ENCODE results near the gene ZNF664. TPM values are rescaled to one million over a fixed set of nuclear protein-coding genes. Genes with fewer than 3 reads are reported as not detected.

ZNF664 gene
- 10 to 100 TPM; 43.9 to 49.6 TPM for total RNA-seq

DNA sequence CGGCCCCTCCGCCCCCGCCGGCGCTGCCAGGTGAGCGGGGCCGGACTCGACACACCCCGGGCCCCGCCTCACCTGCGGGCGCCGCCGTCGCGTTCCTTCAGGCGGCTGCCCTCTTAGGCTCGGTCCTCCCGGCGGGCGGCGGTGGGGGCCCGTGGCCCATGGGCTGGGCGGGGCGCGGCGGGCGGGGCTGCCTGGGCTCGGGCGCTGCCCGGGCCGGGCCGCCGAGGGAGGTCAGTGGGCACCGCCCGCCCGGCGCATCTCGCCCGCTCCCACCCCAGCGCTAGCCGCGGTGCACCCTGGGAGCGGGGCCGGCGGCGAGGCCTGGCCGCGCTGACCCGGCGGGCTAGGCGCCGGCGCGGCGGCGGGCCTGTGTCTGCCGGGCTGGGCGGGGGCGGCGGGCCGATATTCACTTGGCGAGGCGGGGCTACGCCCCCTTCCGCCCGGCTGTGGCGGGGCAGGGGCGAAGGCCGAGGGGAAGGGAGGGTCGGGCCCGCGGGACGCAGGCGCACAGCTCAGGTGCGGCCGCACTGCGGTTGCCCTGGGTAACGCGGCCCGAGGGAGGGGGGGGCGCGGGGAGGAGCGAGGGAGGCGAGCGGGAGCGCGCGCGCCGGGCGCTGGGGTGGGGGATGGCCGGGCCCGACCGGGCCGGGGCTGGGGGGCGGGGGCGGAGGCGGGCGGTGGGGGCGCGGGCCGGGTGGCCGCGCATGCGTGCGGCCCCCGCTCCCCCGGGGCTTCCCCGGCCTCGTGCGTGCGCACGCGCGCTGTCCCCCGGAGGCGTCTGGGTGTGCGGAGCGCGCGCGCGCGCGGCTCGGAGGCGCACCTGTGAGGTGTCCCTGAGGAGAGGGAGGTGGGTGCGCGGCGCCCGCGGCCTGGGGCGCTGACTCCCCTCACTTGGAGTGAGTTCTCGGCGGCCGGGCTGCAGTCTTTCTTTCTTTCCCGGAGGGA is at the start of gene ZNF664, which contains the start of gene CCDC92:
ZNF664 (plus strand) TSS at position 759 of the 945 bp plus-strand sequence. CDS start 38,930 bp downstream, outside the sequence.
CCDC92 (minus strand) TSS at position 375 of the 945 bp plus-strand sequence. CDS start 28,526 bp downstream, outside the sequence.

Other genes starting within 250 kb of the ZNF664 start
- under 1 TPM in 1 of 2 experiments, not detected in 1; 0.05 TPM for gene DNAH10, start 210.9 kb upstream of the ZNF664 start, total RNA-seq
- 10 to 100 TPM; 21.0 to 23.9 TPM for gene CCDC92, start 384 bp upstream of the ZNF664 start, total RNA-seq

Data from activated naive CD4-positive, alpha-beta T cell treated with anti-CD3 and anti-CD28 coated beads, Interleukin-2, amount 10 ng/mL, durations not matched to agents 5 hours and 36 hours (primary cell).